Caco-2 (cell line): ENCODE data around the gene KLHL18. TPM values are rescaled to one million over a fixed set of nuclear protein-coding genes. Genes with fewer than 3 reads are reported as not detected.

ENCODE experiments used
- BruUV-seq: library from RNA; stranded (reverse); fragments of 400-500 nt; replicated peaks from 2 replicates; lab custom pipeline; 2021; lab: Mats Ljungman, UMichigan
- CTCF ChIA-PET: fragments of 300-600 bp; sonication (Branson Sonifier 250); formaldehyde crosslinking; loops from one replicate; lab custom pipeline; 2022; ENCODE audit warnings: antibody characterized with exemption; lab: Charles Lee
- POLR2A ChIA-PET: fragments of 300-600 bp; sonication (Branson Sonifier 250); formaldehyde crosslinking; loops from one replicate; lab custom pipeline; 2022; ENCODE audit warnings: antibody characterized with exemption; lab: Charles Lee
- DNase-seq, 2 experiments: peaks; one replicate each; pipeline versions ENCODE4 v3.0.0 to v3.0.0-alpha.2; 2020 to 2022
- H3K27me3 ChIP-seq: replicated peaks from 2 replicates; pipeline ENCODE4 v1.6.0; 2011; ENCODE audit warnings: low read length; ENCODE audit not compliant: control insufficient read depth, insufficient read depth
- H3K36me3 ChIP-seq: 2 replicates; pipeline ENCODE4 v1.5.1; 2011; ENCODE audit warnings: low read length; ENCODE audit not compliant: control insufficient read depth, insufficient read depth
- H3K4me1 ChIP-seq: fragments of 250-450 bp; sonication (Bioruptor Pico); 2 replicates; pipeline ENCODE4 v1.5.1; 2020; ENCODE audit warnings: mild to moderate bottlenecking
- H3K4me3 ChIP-seq: 2 replicates; pipeline ENCODE4 v1.5.1; 2011; ENCODE audit warnings: low read depth, mild to moderate bottlenecking, control low read depth, low read length
- H3K9me3 ChIP-seq: fragments of 250-450 bp; sonication (Bioruptor Pico); 2 replicates; pipeline ENCODE4 v1.5.1; 2020; ENCODE audit warnings: mild to moderate bottlenecking, moderate library complexity
- H3K27ac Mint-ChIP-seq: one replicate; pipeline ENCODE4 v1.8.0; 2022; ENCODE audit warnings: mixed read lengths; ENCODE audit not compliant: unreplicated experiment
- H3K27me3 Mint-ChIP-seq: one replicate; pipeline ENCODE4 v1.8.0; 2022; ENCODE audit warnings: mixed read lengths; ENCODE audit not compliant: insufficient read depth, unreplicated experiment
- H3K36me3 Mint-ChIP-seq: one replicate; pipeline ENCODE4 v1.8.0; 2022; ENCODE audit warnings: mild to moderate bottlenecking, mixed read lengths; ENCODE audit not compliant: insufficient read depth, unreplicated experiment
- H3K4me1 Mint-ChIP-seq: one replicate; pipeline ENCODE4 v1.8.0; 2022; ENCODE audit warnings: low read depth, mixed read lengths; ENCODE audit not compliant: unreplicated experiment
- H3K4me3 Mint-ChIP-seq: one replicate; pipeline ENCODE4 v1.8.0; 2022; ENCODE audit warnings: mild to moderate bottlenecking, moderate library complexity, mixed read lengths; ENCODE audit not compliant: unreplicated experiment
- H3K9me3 Mint-ChIP-seq: one replicate; pipeline ENCODE4 v1.8.0; 2022; ENCODE audit warnings: mixed read lengths; ENCODE audit not compliant: unreplicated experiment
- CTCF ChIP-seq, 2 experiments: fragments of 200-600 bp in 1 of 2; IDR thresholded peaks; 1 replicate in 1 of 2; 2 replicates in 1 of 2; pipeline versions ENCODE4 v1.5.1 to v1.8.0; 2011 to 2022; ENCODE audit warnings: antibody characterized with exemption in 1 of 2, control low read depth in 1 of 2, inconsistent platforms in 1 of 2, low read depth in 1 of 2, low read length in 1 of 2, mild to moderate bottlenecking in 1 of 2, moderate library complexity in 1 of 2; ENCODE audit not compliant: insufficient read depth in 1 of 2, severe bottlenecking in 1 of 2, unreplicated experiment in 1 of 2
- intact Hi-C: fragments of 100-400 bp; cut with micrococcal nuclease; formaldehyde crosslinking; loops from one replicate; pipeline ENCODE4 v1.10.0; 2022; ENCODE audit not compliant: unreplicated experiment
- total RNA-seq: library from RNA; stranded (reverse); gene quantifications from 2 replicates; pipeline ENCODE4 v1.2.3, GENCODE V29; 2022

The KLHL18 gene
- total RNA-seq, 1 experiment from 2014 or later: 29.5 TPM

- H3K27ac Mint-ChIP-seq: peak overlapping the region; percentile 9
Measured at GRCh38 chr3:47385796-47386195, 103.1 kb downstream of the KLHL18 start.

GRCh38 chr3:47392933-47393332 is 110.2 kb downstream of the KLHL18 start:
- CTCF ChIA-PET: no interaction called here

More at GRCh38 chr3:47385796-47386195, 103.1 kb downstream of the KLHL18 start:
- intact Hi-C loops: loop anchor here (1.0 to 10.0 kb wide), 2 partner anchors 9 to 101 kb away; partner anchors contain the start of genes KIF9 and KLHL18
- H3K27me3 ChIP-seq: no peaks in the 10 kb centered on the region
- CTCF ChIA-PET: no interaction called here
- H3K4me1 ChIP-seq: peaks cover 29% of the 10 kb centered on the region
- Mint-ChIP-seq H3K9me3 (no peaks in the 10 kb centered on the region), H3K27me3 (no peaks in the 10 kb centered on the region), H3K4me3 (no peak overlapping the region), H3K36me3 (peaks cover 56% of the 10 kb centered on the region), H3K4me1 (peaks cover 16% of the 10 kb centered on the region)
- POLR2A ChIA-PET: no interaction called here
- peaks cover 1% of the 10 kb centered on the region; the same call in 1 of the 2 replicates for H3K36me3 ChIP-seq
- no TSS peak for BruUV-seq
- no peak for DNase-seq
- TF ChIP-seq CTCF (IDR thresholded peaks at IDR 0.05; ENCODE audit: insufficient read depth in 1 of 2, low read depth in 1 of 2, low read length in 1 of 2, severe bottlenecking in 1 of 2, unreplicated experiment in 1 of 2): no peak
- H3K9me3 ChIP-seq: no peaks in the 10 kb centered on the region
- H3K4me3 ChIP-seq: no peak overlapping the region

More at GRCh38 chr3:47392933-47393332, 110.2 kb downstream of the KLHL18 start:
- TF ChIP-seq CTCF (IDR thresholded peaks at IDR 0.05; ENCODE audit: insufficient read depth in 1 of 2, low read depth in 1 of 2, low read length in 1 of 2, severe bottlenecking in 1 of 2, unreplicated experiment in 1 of 2): no peak
- H3K27ac Mint-ChIP-seq: no peak overlapping the region
- no peak for DNase-seq
- no peaks in the 10 kb centered on the region for H3K27me3 ChIP-seq
- peaks cover 35% of the 10 kb centered on the region for H3K36me3 Mint-ChIP-seq
- no peaks in the 10 kb centered on the region for H3K9me3 Mint-ChIP-seq
- no peaks in the 10 kb centered on the region; the same call in none of the 2 replicates for H3K36me3 ChIP-seq
- BruUV-seq: no TSS peak
- H3K9me3 ChIP-seq: no peaks in the 10 kb centered on the region
- intact Hi-C loops: no loop called here
- H3K4me1 Mint-ChIP-seq: peaks cover 17% of the 10 kb centered on the region
- H3K27me3 Mint-ChIP-seq: no peaks in the 10 kb centered on the region
- POLR2A ChIA-PET: no interaction called here
- H3K4me1 ChIP-seq: peaks cover 33% of the 10 kb centered on the region
- no peak overlapping the region for H3K4me3 Mint-ChIP-seq
- no peak overlapping the region for H3K4me3 ChIP-seq
